Dermis blood vessel endothelial cell (primary cell): ENCODE data around the gene IRAK1. TPM values are rescaled to one million over a fixed set of nuclear protein-coding genes. Genes with fewer than 3 reads are reported as not detected.
A peak's percentile ranks its signal among the peaks of the same experiment; 100 is the strongest.

Source experiments
- DNase-seq: peaks from one replicate; pipeline ENCODE4 v3.0.0; 2010
- total RNA-seq: library from RNA; depleted of rRNA; stranded (reverse); fragments of >200 nt; gene quantifications from 2 replicates; pipeline ENCODE4 v1.2.3, GENCODE V29; 2014

Gene IRAK1
- total RNA-seq, 1 donor from 2014 or later: 53.8 TPM

DNA sequence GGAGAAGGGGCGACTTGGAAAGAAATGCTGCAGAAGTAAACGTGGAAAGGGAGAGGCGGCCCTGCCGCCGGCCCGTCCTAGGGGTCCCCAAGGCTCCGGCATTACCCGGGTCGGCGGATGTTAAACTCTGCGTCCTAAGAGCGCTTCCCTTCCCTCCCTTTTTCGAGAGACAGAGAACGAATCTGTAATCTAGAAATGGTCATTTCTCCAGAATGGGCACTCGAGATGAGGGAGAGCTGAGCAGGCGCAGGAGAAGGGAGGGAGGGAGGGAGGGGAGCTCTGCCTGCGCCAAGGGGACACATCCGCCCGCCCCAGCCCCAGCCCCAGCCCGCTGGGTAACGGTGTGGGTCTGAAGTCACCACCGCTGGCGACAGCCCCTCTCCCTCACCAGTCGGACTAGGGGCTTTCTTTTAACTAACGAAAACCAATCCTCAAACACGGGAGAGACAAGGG is 49.8 kb downstream of the IRAK1 start:
- peak; percentile 23 for DNase-seq

DNA sequence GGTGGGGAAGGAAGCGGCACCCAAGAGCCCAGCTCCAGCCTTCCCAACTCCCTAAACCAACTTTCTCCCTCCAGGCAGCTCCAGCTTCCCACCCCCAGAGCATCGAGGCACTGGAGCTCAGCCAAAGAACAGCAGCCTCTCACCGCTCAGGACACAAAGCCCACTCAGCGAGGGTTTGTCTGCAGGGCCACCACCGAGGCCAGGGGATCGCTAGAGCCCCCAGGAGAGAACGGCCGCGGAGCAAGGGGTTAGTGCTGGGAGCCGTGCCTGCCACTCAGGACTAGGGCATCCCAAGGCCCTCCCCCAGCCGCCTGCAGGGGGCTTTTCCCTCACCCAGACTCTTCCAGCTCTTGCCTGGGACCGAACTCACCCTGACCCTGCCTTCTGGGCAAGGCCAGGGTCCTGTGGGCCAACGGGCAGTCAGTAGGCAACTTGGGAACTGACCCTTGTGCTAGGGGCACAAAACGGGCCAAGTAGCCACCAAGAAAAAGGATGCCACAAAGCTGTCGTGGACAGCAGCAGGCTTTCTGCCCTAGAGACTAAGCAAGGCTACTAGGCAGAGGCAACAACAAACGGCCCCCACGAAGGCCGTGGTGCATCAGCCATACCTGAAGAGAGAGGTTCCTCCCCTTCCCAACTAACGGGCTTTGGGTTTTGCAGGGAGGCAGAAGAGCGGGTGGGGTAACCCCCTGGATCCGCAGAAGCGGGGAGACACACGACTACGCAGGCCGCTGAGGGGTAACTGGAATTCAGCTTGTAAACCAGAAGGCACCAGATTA is 50.4 kb downstream of the IRAK1 start:
- DNase-seq: peak; percentile 17

DNA sequence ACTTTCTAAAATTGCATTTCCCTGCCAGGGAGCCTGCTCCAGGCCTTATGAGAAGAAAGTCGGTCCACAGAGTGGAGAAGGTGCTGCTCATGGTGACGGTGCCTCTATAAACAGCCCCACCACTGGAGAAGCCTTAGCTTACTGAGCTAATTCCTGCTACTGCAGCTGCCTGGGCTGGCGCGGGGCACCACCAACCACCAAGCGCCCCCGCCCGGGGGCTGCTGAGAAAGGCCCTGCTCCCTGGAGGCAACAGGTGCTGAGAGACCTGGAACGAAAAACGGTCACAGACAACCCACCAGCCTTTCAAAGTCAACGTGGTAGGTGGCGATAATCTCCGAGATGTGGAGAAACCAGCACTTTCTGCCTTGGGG is 51.0 kb downstream of the IRAK1 start:
- peak; percentile 27 for DNase-seq

GRCh38 chrX:153968255-153968654 is 51.4 kb downstream of the IRAK1 start:
- DNase-seq: no peak

DNA sequence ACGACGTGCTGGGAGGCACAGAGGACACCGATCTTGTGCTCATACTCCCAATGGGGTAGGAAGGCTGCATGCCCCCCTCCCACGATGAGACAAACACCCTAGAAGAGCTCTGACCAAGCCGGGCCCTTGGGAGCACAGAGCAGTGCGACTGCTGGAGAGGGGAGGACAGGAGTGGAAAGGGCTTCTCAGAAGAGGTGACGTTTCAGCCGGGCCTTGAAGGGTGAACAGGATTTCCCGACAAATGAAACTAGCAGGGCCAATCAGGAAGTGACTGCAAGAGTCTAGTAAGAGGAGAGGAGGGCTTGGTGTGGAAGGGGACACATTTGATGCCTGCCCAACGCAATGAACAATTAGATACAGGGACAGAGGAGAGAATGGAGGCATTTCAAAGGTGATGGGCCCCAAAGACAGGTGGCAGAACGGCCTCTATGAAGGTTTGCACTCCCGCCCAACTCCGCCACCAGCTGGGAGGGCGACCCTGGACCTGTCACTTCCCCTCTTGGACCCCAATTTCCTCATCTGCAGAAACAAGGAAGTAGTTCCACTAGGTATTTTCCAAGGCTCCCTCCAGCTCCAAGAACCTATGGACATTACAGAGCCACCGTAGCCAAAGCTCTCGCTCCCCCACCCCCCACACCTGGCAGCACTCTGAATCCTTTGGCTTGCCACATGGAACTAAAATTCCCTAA is 52.0 kb downstream of the IRAK1 start:
- peak; percentile 44 for DNase-seq

GRCh38 chrX:153966841-153967535 is 52.7 kb downstream of the IRAK1 start:
- no peak for DNase-seq

- no peak for DNase-seq
These were observed 53.4 kb downstream of the IRAK1 start for GRCh38 chrX:153966283-153966688.

GRCh38 chrX:153965406-153965805 is 54.3 kb downstream of the IRAK1 start:
- no peak for DNase-seq

DNA sequence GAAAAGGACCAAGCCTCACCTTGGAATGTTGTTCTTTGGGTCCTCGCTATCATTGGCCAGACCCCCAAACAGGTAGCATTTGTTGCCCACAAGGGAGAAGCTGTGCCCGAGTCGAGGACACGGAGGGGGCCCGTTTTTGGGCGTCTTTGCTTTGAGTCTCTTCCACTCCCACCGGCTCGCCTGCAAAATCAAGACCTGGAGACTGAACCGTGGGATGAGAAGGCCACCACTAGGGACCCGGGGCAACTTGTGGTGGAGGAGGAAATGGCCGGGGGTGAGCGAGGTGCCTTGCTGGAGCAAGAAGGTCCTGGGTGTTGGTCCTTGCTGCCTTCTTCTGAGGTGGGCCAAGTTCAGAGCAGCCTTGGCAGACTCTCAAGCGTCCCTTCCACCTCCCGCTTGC is 55.6 kb downstream of the IRAK1 start:
- DNase-seq: no peak

GRCh38 chrX:153963546-153963945 is 56.2 kb downstream of the IRAK1 start:
- DNase-seq: no peak

DNA sequence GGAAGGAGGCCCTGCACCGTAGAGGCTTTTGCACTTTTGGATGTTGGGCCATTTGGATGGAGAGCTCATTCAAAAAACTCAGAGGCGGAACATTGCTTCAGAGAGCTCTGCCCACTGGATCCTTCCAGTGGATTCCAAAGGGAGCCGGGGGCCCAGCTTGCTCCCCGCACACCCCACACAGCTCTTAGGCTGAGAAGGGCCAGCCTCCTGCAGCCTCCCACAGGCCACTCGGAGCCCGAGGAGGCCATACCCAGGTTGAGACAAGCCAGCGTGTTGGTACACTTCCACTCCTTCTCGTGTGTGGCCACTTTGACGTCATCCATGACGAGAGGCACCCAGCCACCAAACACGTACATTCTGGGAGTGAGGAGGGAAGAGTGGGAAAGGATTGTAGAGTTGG is 58.4 kb downstream of the IRAK1 start:
- no peak for DNase-seq

DNA sequence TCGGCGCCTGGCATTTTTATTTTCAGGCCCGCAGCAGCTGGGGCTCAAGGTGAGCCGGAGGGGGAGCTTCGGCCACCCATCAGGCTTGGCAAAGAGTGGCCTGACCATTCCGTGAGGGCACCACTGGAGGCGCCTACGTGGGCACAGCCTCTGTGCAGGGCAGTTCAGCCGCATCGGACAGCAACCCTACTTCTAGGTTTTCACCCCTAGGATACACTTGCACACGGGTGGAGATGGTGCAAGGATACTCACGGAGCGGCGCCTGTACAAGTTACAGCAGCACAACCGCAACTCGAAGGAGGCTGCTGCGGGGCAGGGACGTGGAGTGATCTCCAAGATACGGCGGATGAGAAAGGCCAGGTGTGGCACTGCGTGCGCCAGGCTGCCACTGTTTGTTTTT is 58.9 kb downstream of the IRAK1 start:
- no peak for DNase-seq

Other genes with a start within 250 kb of the IRAK1 start
- gene SRPK3, start 238.9 kb downstream of the IRAK1 start, total RNA-seq: under 0.01 and 0.05 TPM in 2 replicates
- 35.1 and 63.9 TPM in 2 replicates for gene IDH3G, start 225.5 kb downstream of the IRAK1 start, total RNA-seq
- gene SSR4, start 225.2 kb downstream of the IRAK1 start, total RNA-seq: 75.9 and 143 TPM in 2 replicates
- 0.23 and 0.68 TPM in 2 replicates for gene PDZD4, start 189.4 kb downstream of the IRAK1 start, total RNA-seq
- gene L1CAM, start 133.7 kb downstream of the IRAK1 start, total RNA-seq: 1.1 and 2.4 TPM in 2 replicates
- 4.7 and 6.3 TPM in 2 replicates for gene AVPR2, start 115.2 kb downstream of the IRAK1 start, total RNA-seq
- gene ARHGAP4, start 93.6 kb downstream of the IRAK1 start, total RNA-seq: 16.0 and 27.2 TPM in 2 replicates
- 70.6 and 88.2 TPM in 2 replicates for gene NAA10, start 84.9 kb downstream of the IRAK1 start, total RNA-seq
- 12.1 and 27.4 TPM in 2 replicates for gene RENBP, start 75.3 kb downstream of the IRAK1 start, total RNA-seq
- gene HCFC1, start 48.1 kb downstream of the IRAK1 start, total RNA-seq: 15.3 and 48.9 TPM in 2 replicates
- 6.0 and 6.5 TPM in 2 replicates for gene TMEM187, start 47.1 kb downstream of the IRAK1 start, total RNA-seq
- gene MECP2, start 77.8 kb upstream of the IRAK1 start, total RNA-seq: 22.5 and 34.9 TPM in 2 replicates
- gene OPN1LW, start 124.3 kb upstream of the IRAK1 start, total RNA-seq: not detected in 2 replicates
- gene OPN1MW, start 162.7 kb upstream of the IRAK1 start, total RNA-seq: 0.17 TPM in 1 of 2 replicates, not detected in the other
- gene OPN1MW2, start 199.9 kb upstream of the IRAK1 start, total RNA-seq: not detected in 2 replicates
- gene OPN1MW3, start 237.7 kb upstream of the IRAK1 start, total RNA-seq: not detected in 2 replicates